GOT3 (cell line): ENCODE measurements around the gene TRIM3.
A peak's percentile ranks its signal among the peaks of the same experiment; 100 is the strongest.

ENCODE experiments used
- DNase-seq: peaks from one replicate; lab custom pipeline; 2025; ENCODE audit warnings: mixed read lengths; lab: John Stamatoyannopoulos, UW

The TRIM3 gene

DNA sequence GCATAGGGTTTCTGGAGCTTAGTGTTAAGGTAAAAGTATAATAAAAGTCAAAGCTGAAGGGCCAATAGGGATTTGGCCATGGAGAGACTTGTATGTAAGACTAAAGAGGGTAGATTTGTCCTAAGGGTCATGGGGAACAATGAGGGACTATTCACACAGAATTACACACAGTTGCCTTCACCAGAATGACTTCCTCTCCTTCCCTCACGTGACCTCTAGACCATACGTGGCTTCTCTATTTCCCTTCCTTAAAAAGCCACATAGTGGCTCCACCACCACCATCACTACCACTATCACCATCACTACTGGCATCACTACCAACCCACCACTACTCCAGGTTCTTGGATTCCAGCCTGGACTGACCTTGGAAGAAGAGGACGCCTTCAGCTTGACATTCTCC is 35.7 kb downstream of the TRIM3 start:
- DNase-seq: no peak

DNA sequence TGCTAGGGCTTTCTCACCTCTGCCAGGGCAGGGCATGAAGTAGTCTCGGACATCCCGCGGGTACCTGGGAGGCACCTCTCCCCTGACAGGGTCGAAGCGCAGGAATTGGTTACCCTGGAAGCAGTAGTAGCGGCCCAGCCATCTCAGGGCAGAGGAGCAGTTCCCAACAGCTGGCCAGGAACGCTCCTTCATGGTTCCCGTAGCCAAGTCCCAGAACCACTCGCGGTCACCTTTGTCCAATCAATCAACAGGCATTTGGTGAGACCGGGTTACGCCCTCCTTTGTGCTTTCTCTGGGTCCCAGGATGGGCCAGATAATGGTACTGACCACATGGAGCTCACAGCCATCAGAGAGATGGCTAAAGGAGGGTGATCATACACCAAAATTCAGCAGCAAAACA is 36.3 kb downstream of the TRIM3 start:
- DNase-seq: no peak

DNA sequence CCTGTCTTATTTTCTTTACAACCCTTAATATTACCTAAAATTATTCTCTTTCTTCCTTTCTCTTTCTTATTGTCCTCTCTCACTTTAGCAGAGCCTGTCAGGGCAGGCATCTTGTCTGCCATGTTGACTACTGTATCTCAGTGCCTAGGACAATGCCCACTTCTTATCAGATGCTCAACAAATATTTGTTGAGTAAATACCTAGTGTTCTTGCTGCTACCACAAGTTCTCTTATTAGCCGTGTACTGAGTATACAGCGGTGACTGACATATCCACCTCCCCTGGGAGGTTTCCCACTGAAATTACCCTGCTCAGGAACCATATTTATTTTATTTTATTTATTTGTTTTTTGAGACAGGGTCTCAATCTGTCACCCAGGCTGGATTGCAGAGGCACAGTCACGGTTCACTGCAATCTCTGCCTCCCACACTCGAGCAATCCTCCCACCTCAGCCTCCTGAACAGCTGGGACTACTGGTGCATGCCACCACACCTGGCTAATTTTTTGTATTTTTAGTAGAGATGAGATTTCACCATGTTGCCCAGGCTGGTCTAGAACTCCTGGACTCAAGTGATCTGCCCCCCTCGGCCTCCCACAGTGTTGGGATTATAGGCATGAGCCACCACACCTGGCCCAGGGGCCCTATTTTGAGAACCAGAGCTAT is 39.6 kb downstream of the TRIM3 start:
- no peak for DNase-seq

GRCh38 chr11:6431861-6432260 is 41.9 kb downstream of the TRIM3 start:
- DNase-seq: peak; percentile 18

DNA sequence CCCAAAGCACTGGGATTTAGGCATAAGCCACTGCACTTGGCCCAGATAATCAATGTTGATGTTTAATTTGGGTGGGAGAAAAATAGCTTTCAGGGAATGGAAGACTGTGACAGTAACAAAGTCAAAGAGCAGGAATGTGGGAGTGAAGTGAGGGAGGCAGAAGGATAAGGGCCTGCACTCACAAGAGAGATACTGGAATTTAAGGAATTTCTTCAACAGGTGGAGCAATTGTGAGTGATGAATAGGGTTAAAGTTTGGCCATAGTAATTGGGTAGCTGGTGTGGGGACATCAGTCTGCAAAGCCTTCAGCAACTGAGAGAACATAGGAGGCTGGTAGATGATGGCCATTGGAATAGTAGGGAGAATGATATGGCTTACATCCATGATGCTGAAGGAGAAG is 46.2 kb downstream of the TRIM3 start:
- DNase-seq: no peak

- no peak for DNase-seq
Measured at GRCh38 chr11:6420677-6421076, 53.1 kb downstream of the TRIM3 start.

DNA sequence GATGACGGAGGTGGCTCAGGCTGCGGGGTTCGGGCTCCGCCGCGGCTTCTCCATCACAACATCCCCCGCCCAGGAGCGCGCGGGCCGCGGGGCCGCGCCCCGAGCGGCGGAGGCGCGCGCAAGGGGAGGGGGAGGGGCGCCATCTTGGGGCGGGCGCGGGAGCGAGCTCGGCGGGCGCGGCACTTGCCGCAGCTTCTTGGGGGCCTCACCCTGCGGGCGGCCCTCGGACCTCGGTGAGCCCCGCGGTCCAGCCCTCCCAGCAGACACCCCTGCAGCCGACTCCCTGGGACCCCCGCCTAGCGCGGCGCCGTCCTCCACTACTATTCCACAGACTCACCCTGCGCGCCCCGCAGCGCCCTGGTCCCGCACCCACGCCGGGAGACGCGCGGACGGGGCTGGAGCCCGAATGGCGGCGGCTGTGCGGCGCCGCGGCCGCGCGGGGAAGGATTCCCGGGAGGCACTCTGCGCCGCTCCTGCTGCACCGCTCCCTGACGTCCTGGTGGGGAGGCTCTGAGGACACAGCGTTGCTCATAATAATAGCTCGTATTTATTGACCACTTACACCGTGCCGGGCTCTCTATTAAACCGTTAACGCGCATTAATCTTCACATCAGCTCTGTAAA is 54.6 kb downstream of the TRIM3 start, which contains the start of gene APBB1:
Gene APBB1, minus strand, starts transcription at position 86 of the 623 bp plus-strand sequence. CDS start 7,747 bp downstream, outside the sequence.
- DNase-seq: no peak

GRCh38 chr11:6418557-6419008 is 55.2 kb downstream of the TRIM3 start:
- DNase-seq: no peak

- no peak for DNase-seq
Measured at GRCh38 chr11:6417907-6418556, 55.7 kb downstream of the TRIM3 start.

GRCh38 chr11:6415797-6416196 is 57.9 kb downstream of the TRIM3 start:
- DNase-seq: no peak

DNA sequence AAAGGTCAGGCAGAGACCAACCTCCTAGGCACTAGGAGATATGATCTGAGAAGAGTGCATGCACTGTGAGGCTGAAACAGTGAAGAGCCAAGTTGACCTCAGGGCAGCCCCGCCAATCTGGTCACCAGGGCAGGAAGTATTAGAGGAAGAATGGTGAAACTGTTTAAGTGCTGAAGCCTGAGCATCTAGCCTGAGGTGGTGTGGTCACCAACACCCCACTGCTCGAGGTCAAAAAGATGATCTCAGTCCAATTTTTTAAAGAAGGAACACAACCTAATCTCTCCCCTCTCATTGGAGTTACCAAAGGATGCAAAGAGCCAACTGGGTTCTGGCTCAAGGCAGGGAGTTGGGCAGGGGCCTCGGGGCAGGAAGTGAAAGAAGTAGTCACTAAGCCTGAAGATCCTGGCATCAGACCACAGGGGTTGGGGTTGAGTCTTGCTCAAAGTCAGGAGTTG is 58.8 kb downstream of the TRIM3 start:
- DNase-seq: no peak

DNA sequence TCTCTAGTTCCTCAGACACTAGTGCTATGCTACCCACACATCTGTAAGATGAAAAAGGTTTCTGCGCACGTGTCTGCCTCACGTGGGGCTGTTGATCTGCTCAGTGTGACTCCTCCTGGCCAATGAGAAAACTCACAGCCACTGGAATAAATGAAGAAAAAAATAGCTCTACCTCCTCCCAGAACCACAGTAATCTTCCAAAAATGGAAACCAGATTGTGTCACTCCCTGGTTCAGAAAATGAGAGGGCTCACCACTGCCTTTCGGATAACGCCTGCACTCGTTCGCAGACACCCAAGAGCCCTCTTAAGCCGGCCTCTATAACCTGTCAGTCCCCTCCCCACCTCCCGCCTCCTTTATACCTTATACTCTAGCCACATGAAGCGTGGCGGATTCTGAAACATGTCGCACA is 59.9 kb downstream of the TRIM3 start:
- DNase-seq: no peak

- no peak for DNase-seq
Measured at GRCh38 chr11:6411594-6412031, 62.1 kb downstream of the TRIM3 start.

DNA sequence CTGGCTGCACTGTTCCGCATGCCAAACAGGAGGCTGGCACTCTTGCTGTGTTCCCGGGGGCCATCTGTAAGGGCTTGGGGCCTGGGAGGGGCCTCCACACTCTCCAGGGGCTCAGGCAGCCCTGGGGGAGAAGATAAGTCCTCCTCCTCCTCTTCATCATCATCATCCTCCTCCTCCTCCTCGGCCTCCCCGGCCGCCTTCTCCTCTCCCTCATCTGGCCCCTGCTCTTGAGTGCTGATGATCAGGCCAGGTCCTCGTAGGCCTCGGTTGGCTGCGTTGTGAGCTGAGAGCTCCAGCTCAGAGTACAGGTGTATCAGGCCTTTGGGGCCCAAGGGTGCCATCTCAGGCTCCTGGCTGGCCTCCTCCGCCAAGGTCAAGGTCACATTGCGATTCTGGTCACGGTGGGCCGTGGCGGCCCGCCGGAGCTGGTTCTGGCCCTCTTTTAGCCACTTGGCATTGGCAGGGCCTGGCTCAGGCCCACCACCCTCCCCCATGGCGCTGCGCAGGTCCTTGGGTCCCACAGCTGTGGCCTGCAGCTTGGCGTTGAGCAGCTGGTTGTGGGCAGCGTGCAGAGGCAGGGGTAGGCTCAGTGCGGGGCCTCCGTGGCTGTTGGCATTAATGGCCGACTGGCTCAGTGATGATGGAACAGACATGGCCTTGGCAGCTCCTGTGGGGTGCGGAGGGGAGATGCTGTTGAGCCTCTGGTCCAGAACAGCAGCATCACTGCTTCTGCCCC is 62.9 kb downstream of the TRIM3 start:
- no peak for DNase-seq

DNA sequence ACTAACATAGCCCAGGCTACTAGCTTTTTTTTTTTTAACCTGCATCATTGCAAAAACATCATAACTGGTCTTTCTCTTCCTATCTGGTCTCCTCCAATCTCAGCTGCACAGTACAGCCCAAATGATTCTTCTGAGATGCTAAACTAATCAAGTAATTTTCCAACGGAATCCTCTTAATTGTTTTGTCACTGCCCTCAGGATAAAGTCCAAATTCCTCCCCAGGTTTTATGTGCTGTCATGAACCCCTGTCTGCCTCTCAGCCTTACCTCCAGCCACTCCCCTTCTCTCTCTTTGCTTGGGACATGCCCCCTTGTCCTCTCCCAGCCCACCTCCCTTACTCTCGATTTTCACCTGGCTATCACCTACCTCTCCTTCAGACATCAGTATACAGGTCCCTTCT is 67.4 kb downstream of the TRIM3 start:
- no peak for DNase-seq

GRCh38 chr11:6405846-6406245 is 67.9 kb downstream of the TRIM3 start:
- DNase-seq: no peak

DNA sequence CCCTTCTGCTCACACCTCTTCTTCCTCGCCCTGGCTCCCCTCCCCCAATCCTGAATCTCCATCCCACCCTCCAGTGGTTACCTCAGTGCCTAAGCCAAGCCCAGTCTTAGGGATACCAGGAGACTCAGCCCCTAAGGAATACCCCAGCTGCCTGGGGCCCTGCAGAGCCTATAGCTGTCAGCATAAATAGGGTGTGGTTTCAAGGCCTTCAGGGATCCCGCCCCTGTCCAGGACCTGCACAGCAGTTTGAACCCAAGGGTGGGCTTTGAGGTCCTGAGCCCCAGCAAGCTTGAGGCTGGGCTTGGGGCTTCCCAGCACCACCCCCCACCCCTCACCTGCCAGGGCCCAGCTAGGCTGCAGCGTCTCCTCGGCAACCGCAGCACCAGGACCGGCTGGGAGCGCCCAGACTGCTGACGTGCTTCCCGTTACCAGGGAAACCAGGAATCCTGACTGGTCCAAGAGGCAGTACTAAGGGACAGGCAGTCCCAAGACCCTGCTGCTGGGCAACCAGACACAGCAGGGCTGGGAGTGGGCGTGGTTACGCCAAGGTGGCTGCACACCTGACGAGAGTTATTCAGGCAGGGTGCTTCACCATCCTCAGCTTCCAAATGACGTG is 68.6 kb downstream of the TRIM3 start:
- DNase-seq: no peak

DNA sequence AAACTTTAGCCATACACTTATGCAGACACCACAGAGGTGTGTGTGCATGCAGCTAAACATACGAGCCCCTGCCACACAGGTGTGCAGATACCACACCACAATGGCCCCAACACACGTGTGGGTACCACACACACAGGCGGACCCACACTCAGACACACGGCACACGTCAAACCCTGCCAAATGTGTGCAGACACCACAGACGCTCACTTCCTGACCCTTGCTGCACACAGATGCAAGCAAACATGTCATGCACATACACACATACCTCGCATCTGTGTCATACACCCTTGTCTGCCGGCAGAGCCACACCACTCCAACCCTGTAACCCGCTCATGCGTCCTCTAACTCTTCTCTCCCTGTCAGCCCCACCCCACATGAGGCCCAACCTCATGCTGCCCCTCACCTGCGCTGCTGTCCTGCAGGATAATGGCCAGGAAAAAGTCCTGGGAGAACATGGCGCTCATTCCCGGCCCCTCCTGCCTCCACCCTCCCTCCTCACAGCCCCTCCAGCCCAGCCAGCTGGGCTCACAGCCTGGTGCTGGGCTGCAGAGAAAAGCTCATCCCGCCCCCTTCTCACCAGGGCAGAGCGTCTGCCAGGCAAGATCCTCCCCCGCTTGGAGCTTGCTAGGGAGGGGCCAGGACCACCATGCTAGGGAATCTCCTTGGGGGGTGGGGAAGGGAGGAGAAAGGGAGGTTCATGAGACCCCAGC is 69.2 kb downstream of the TRIM3 start:
- DNase-seq: no peak

GRCh38 chr11:6403539-6403938 is 70.2 kb downstream of the TRIM3 start:
- DNase-seq: no peak

GRCh38 chr11:6402561-6402981 is 71.2 kb downstream of the TRIM3 start:
- DNase-seq: no peak

- DNase-seq: no peak
Measured at GRCh38 chr11:6402061-6402470, 71.7 kb downstream of the TRIM3 start.
